ENCODE data around the gene DCTN5. TPM values are rescaled to one million over a fixed set of nuclear protein-coding genes. Genes with fewer than 3 reads are reported as not detected.

Gene DCTN5
- total and polyA plus RNA-seq, 2 experiments from 2014 or later, result 23.3 to 31.7 TPM

- H3K79me2 ChIP-seq, result peaks cover 38% of the 10 kb centered on the region
These were observed 1.0 kb downstream of the DCTN5 start for GRCh38 chr16:23642246-23642774.

GRCh38 chr16:23650674-23651416 lies 9.6 kb downstream of the DCTN5 start:
- Histone ChIP-seq H3K36me3 (replicated peaks; ENCODE audit: insufficient read depth, low read depth) (no peaks in the 10 kb centered on the region), H3K79me2 (peaks cover 10% of the 10 kb centered on the region), H3K4me3 (no peak overlapping the region), H3K27me3 (no peaks in the 10 kb centered on the region), H4K20me1 (ENCODE audit: insufficient read depth, poor library complexity, severe bottlenecking) (peaks cover 3% of the 10 kb centered on the region), H3K4me1 (ENCODE audit: insufficient read depth) (no peaks in the 10 kb centered on the region), H3K27ac (no peak overlapping the region), H2AFZ (no peak overlapping the region), H3K9me2 (replicated peaks; ENCODE audit: insufficient read depth) (no peaks in the 10 kb centered on the region), H3K4me2 (no peak overlapping the region), H3K9me3 (ENCODE audit: low read depth) (no peaks in the 10 kb centered on the region)
- no peak for TF ChIP-seq EZH2phosphoT487 (IDR thresholded peaks at IDR 0.05; ENCODE audit: low read depth, severe bottlenecking, unreplicated experiment)
- TF ChIP-seq CTCF (IDR thresholded peaks at IDR 0.05; ENCODE audit: poor library complexity), result no peak
- no peak for TF ChIP-seq EZH2 (IDR thresholded peaks at IDR 0.05; ENCODE audit: borderline replicate concordance)
- 79% methylated on average over 4 of the region's 4 CpGs for WGBS (ENCODE audit: low lambda C conversion rate, missing lambda C conversion rate)
- no peak for DNase-seq (ENCODE audit: low spot score)

More at GRCh38 chr16:23642246-23642774, 1.0 kb downstream of the DCTN5 start:
- Histone ChIP-seq H2AFZ (no peak overlapping the region), H3K36me3 (replicated peaks; ENCODE audit: insufficient read depth, low read depth) (no peaks in the 10 kb centered on the region), H3K27me3 (no peaks in the 10 kb centered on the region), H3K9me3 (ENCODE audit: low read depth) (no peaks in the 10 kb centered on the region), H3K27ac (peak overlapping the region; percentile 91), H4K20me1 (ENCODE audit: insufficient read depth, poor library complexity, severe bottlenecking) (no peaks in the 10 kb centered on the region), H3K4me3 (peak overlapping the region; percentile 67), H3K4me1 (ENCODE audit: insufficient read depth) (no peaks in the 10 kb centered on the region), H3K4me2 (peak overlapping the region; percentile 80), H3K9me2 (replicated peaks; ENCODE audit: insufficient read depth) (no peaks in the 10 kb centered on the region)
- 86% methylated on average over 14 of the region's 14 CpGs for WGBS (ENCODE audit: low lambda C conversion rate, missing lambda C conversion rate)
- no peak for DNase-seq (ENCODE audit: low spot score)
- no peak for TF ChIP-seq CTCF (IDR thresholded peaks at IDR 0.05; ENCODE audit: poor library complexity)
- no peak for TF ChIP-seq EZH2 (IDR thresholded peaks at IDR 0.05; ENCODE audit: borderline replicate concordance)
- no peak for TF ChIP-seq EZH2phosphoT487 (IDR thresholded peaks at IDR 0.05; ENCODE audit: low read depth, severe bottlenecking, unreplicated experiment)

- no peaks in the 10 kb centered on the region for H3K36me3 ChIP-seq (replicated peaks; ENCODE audit: insufficient read depth, low read depth)
- H4K20me1 ChIP-seq (ENCODE audit: insufficient read depth, poor library complexity, severe bottlenecking), result peaks cover 3% of the 10 kb centered on the region
- peaks cover 7% of the 10 kb centered on the region for H3K79me2 ChIP-seq
These were observed 10.7 kb downstream of the DCTN5 start for GRCh38 chr16:23651943-23652468.

More at GRCh38 chr16:23651943-23652468, 10.7 kb downstream of the DCTN5 start:
- 90% methylated on average over 4 of the region's 4 CpGs for WGBS (ENCODE audit: low lambda C conversion rate, missing lambda C conversion rate)
- no peaks in the 10 kb centered on the region for H3K9me2 ChIP-seq (replicated peaks; ENCODE audit: insufficient read depth)
- no peaks in the 10 kb centered on the region for H3K27me3 ChIP-seq
- no peak overlapping the region for H3K27ac ChIP-seq
- H3K9me3 ChIP-seq (ENCODE audit: low read depth), result no peaks in the 10 kb centered on the region
- TF ChIP-seq EZH2 (IDR thresholded peaks at IDR 0.05; ENCODE audit: borderline replicate concordance) (no peak), CTCF (IDR thresholded peaks at IDR 0.05; ENCODE audit: poor library complexity) (no peak), EZH2phosphoT487 (IDR thresholded peaks at IDR 0.05; ENCODE audit: low read depth, severe bottlenecking, unreplicated experiment) (no peak)
- H2AFZ ChIP-seq, result no peak overlapping the region
- H3K4me1 ChIP-seq (ENCODE audit: insufficient read depth), result no peaks in the 10 kb centered on the region
- no peak overlapping the region for H3K4me3 ChIP-seq
- H3K4me2 ChIP-seq, result no peak overlapping the region
- DNase-seq (ENCODE audit: low spot score), result no peak
